ENCODE measurements around the gene CLINT1.

DNA sequence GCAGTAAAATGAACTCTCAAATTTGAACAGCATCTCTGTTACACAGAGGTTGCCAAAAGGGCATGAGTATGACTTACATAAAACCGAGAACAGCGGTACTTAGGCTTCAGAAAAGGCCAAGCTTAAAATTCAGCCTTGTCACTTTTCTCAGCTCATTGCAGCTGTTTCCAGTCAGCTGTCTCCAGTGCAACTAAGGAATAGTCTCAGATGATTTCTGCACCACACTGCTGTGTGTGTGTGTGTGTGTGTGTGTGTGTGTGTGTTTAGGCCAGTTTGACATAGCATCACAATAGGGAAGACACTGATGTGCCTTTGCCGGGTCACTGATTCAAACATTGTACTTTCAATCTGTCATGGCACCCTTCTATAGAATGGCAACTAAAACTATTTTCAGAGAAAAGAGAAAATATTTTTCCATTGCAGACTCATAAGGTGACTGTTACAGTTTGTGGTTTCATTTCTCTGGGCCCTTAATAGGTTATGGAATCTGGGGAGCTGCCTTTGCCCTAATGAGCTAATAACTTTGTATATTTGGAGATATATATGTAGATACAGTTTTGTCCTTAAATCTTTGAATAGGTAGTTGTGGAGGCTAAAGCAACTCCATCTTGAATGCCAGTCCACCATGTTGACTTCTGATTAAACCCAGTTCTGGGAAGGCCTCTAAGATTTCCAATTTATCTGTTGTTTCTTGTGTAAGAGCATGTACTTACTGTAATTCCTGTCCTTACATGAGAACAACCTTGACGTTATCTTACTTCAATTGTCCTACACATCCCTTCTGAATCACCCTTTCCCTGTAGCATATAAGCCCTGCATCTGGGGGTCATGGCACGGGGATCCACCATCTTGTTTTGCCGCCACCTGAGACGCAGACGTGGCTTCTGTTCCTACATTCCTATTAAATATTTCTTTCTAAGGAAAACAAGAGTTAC, 110.9 kb downstream of the CLINT1 start:
- TF ChIP-seq POLR2AphosphoS5 (IDR thresholded peaks at IDR 0.05) = no peak
- TF ChIP-seq, protein P1, sequence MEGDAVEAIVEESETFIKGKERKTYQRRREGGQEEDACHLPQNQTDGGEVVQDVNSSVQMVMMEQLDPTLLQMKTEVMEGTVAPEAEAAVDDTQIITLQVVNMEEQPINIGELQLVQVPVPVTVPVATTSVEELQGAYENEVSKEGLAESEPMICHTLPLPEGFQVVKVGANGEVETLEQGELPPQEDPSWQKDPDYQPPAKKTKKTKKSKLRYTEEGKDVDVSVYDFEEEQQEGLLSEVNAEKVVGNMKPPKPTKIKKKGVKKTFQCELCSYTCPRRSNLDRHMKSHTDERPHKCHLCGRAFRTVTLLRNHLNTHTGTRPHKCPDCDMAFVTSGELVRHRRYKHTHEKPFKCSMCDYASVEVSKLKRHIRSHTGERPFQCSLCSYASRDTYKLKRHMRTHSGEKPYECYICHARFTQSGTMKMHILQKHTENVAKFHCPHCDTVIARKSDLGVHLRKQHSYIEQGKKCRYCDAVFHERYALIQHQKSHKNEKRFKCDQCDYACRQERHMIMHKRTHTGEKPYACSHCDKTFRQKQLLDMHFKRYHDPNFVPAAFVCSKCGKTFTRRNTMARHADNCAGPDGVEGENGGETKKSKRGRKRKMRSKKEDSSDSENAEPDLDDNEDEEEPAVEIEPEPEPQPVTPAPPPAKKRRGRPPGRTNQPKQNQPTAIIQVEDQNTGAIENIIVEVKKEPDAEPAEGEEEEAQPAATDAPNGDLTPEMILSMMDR (IDR thresholded peaks at IDR 0.05) = no peak

Measured in upper lobe of left lung (tissue), 4 donors.